DMS53 treated with DMSO at 0.1 percent for 48 hours (cell line): Measurements from ENCODE around the gene PROP1.
"Not testable (repeated sequence)": the region's sequence is repeated elsewhere in the genome, so short reads cannot be mapped to it uniquely, and the experiment has no call there.

Experiments used
- DNase-seq: peaks from one replicate; lab custom pipeline; 2025; ENCODE audit not compliant: unreplicated experiment; lab: John Stamatoyannopoulos, UW

PROP1 gene

DNA sequence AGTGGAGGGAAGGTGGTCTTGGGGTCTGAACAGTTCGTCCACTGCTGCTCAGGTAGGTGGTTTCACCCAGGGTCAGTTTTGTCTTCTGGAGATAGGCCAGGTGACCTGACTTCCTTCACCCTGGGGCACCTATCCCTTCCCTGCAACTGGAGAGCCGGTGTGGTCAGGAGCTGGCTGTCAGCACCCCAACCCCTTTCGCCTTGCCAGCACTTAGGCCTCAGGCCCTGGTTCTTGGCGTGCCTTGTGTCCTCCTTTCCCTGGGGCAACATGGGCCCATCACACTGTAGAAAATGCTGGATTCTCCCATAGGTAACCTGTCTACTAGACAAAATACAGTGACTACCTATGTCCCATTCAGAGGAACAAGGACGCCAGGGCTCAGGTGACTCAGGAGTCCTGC lies 13.1 kb downstream of the PROP1 start:
- no peak for DNase-seq

DNA sequence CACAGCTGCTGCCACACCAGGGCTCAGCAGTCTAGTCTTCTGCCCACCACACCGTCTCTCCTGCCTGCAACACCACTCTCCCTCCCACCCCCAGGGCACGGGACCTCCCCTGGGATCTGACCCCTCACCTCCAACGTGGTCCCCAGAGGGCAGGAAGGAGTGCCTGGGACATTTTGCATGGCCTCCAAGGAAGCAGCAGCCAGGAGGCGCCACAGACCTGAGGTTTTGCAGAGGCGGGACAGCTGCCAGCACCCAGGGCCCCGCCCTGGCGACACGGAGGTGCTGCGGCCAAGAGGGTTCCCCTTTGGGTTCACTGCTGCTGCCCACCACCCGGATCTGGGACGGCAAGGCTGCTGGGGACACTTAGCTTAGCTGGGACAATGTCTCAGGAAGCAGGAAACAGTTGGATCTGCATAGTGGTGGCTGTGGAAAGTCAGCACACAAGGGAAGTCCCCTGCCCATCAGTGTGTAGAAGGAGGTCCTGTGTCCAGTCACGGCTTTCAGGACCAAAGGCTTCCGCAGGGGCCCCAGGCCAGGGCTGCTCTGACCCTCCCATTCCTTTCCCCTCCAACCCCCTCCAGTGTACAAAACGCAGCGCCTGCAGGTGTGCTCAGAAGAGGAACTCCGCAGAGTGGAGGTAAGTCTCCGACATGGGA lies 13.8 kb downstream of the PROP1 start:
- DNase-seq, result peak; percentile 38

DNA sequence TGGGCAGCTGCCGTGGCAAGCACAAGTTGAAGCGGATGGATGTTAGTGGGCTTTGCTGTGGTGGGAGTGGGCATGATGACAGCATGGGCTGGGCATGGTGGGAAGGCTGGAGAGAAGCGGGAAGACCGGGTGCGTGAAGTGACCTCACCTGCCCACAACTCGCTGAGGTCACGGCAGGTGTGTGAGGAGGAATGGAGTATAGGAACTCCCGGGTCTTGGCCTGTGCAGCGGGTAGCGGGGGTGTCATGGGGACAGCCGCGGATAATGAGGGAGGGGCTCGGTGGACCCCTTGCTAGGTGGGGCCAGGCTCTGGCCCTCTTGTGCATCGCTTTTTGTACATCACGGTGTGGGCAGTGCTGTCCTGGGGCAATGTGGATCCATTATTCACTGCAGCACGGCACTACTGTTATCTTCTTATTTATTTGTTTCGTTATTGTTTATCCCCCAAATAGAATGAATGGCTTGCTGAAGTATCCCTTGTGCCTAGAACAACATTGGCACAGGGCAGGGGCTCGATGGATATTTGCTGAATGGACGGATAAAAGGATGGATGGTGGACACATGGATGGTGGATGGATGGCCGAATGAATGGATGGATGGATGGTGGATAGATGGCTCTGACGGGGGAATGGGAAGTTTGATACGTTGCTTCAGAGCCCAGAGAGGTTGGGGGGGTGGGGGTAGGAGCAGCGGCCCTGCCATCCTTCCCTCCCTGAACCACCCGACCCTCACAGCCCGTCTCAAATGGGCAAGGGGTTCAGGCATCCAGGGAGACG lies 14.6 kb downstream of the PROP1 start:
- no peak for DNase-seq

DNA sequence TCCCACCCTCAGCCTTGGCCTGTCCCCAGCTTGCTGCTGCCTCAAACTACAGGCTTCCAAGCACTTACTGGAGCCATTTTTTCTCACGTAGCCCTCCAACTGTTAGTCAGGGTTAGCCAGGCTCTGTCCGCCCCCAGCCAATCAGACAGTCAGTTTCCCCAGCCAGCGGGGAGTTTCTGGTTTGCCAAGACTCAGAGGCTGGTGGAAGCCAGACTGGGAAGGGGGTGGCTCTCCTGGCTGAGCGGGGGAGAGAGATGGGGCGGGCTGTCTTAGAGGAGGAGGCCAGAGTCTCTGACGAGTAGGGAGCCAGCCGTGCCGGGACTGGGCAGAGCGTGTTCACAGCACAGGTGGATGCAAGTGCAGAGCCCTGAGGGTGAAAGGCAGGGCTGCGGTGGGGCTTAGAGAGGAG lies 15.3 kb downstream of the PROP1 start:
- DNase-seq, result no peak

DNA sequence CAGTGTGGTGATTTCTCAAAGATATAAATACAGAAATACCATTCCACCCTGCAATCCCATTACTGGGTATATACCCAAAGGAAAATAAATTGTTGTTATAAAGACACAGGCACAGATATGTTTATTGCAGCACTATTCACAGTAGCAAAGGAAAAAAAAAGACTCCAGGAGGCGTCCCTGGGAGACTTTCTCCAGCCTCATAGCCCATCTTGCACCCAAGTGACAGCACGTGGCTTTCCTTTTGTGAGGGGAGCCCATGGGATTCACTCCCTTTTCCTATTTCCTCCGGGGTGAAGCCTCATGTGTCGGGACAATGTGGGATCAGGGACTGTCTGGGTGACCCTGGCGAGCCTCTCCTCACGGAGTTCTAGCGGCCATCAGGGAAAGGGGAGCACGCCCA lies 18.4 kb downstream of the PROP1 start:
- not testable (repeated sequence) for DNase-seq

DNA sequence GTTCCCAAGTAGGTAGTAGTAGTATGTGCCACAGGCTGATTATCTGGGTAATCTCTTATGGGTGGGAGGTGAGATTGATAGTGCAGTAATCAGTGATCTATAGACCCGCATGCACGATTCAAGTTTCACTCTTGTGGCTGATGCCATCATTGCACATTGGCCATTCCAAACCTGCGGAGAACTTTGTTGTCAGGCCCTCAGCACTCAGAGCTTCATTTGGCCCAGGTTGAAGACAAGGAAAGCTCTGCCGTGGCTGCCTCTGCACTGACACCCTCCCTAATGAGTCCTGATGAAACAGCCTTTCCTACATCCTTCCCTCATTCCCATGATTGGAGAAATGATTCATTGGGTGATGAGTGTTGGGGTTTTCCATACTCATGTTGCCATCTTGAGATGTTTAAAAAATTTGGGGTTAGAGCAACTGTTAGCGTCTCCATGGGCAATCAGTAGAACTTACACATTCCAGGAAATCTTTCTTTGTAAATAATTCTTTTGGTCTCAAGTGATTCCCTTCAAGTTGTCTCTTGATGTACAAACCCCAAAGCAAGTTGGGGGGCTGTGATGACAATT lies 22.9 kb downstream of the PROP1 start:
- no peak for DNase-seq

DNA sequence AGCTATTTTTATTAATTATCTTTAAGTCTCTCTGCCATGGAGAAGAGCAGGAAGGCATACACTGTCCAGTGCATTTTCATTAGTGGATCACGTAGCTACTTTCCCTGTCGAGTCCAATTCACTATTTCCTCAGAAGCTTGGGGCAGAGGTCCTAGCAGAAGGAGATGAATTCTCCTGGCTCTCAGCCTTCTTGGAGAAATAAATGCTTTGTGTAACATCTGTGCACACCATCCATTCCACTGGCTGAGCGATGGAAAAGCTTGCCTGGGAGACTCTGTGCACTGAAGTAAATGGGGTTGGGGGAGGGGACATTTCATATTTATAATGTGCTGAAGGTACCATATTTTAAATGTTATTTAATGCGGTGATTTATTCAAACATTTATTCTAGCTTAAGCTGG lies 23.4 kb downstream of the PROP1 start:
- no peak for DNase-seq

DNA sequence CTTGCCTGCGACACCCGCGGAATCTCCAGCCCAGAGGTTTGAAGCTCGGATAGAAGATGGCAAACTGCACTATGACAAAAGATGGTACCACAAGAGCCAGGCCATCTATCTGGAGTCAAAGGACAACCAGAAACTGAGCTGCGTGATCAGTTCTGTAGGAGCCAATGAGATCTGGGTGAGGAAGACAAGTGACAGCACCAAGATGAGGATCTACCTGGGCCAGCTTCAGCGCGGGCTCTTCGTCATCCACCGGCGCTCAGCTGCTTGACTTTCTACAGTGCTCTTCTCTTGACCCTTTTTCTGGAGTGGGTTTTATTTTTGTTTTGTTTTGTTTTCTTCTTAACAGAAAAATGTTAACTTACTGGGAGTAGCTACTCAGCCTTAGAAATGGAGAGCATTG lies 24.0 kb downstream of the PROP1 start:
- DNase-seq, result not testable (repeated sequence)

DNA sequence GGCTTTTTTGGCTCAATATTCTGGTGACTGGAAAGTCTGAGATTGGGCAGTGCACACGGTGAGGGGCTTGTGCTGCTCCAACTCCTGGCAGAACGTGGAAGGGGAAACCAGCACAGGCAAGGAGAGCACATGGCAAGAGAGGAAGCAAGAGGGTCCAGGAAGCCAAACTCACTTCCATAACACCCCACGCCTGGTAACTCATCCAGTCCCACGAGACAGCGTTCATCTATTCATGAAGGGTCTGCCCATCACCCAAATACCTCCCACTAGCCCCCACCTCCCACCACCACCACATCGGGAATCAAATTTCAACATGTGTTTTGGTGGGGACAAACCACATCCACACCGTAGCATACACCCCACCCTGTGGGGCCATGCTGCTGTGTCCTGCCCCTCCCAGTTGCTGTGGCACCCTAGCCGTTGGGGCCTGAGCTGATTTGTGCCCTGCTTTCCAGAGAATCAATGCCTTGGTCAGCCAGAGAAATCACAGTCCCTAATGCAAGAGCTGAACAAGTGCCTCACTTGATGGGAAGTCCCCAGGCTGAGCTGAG lies 27.3 kb downstream of the PROP1 start:
- no peak for DNase-seq

DNA sequence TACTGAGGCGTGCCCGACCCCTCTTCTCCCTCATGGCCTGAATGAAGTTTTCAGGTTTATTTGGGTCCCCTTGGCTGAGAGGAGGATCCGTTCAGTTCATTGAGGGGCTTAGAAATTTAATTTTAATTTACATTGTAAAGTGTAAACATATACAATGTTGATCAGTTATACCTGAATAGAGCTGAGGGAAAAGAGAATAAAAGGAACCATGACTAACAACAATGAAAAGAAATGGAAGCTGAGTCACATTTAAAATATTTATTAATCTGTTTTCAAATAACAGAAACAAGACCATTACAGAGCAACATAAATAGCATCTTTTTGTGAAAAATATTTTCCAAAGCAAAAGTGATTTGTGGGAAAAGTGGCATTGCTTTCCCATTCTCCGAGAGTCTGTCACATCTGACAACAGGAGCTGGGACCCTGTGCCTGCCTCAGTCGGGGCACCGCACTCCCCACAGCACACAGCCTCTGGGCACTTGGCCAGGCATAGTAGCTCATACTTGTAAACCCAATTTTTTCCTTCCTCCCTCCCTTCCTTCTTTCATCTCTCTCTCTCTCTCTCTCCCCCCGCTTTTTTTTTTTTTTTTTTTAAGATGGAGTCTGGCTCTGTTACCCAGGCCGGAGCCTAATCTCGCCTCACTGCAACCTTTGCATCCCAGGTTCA lies 28.7 kb downstream of the PROP1 start:
- no peak for DNase-seq

DNA sequence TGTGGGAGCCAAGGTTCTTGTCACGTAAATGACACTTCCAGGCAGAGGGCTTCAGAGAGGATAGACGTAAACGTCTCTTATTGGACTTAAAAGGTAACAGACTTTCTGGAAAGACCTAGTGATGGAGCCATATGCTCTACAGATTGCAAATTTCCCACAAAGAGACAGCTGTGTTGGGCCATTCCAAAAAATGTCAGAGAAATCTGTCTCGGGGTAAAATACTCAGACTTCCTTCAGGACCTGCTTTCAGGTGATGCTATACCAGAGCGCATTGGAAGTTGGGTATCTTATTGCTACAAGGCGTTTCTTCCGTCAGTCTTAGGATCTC lies 29.2 kb downstream of the PROP1 start:
- DNase-seq, result no peak

DNA sequence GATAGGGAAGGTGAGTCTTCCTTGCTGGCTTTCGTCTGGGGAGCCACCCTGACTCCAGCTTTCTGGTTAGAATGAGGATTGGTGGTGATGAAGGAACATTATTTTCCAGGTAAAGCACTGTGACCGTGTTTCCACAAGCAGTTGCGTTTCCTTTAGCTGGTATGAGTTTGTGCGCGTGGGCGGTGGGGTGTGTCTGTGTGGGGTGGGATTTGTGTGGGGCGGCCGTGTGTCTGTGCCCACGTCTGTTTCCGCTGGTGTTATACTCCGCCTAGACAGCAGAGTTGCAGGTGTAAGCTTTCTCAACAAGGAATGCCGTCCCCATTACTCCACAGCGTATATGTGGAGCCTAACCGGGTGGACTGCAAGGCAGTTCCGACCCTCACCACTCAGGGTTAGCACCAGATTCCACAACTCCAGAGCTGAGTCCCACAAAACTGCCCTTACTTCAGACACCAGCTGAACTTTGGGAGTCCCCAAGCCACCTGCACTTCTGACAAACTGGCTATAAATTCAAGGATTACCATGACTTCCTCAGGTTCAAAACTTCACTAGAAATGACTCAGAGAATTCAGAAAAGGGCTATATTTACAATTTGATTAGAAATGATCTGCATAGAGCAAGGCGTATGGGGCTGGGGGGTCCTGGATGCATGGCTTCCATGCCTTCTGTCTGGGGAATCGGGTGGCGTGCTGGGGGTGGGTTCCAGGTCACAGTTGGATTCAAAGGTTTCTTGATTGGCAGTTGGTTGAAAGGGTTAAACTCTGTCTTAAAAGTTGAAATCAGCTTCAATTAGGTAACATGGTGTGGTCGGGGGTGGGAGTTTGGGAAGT lies 29.8 kb downstream of the PROP1 start:
- DNase-seq, result no peak

DNA sequence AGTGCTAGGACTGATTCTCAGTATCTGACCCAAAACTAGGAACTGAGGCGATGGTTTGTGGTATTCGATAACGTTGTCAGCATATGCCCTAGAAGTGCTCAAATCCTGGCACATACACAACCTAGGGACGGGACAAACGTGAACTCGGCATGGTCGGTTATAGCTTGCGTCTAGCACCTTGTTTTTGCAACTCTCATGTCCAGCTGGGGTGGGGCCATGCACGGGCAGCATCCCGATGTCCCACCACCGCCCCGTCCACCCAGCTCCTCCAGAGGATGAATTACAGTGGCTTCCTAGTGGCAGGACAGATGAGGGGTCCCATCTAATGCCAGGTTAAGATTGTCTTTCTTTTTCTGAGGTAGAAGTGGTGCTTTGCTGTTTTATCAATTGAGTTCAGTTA lies 31.6 kb downstream of the PROP1 start:
- no peak for DNase-seq

DNA sequence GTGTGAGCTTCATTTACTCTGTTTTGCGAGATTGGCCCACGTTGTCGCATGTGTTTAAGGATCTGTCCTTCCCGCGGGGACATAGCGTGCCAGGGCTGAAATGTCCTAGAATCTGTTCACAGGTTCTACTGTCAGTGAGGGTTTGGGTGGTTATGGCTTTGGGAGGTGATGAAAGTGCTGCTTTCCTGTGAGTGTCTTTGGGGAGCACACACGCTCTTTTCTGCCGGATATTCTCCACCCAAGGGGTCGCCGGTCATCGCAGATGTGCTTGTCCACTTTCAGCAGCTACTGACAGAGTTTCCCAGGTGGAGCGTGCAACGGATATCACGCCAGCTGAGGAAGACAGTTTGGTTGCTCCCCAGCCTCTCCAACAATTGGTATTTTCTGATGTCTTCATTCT lies 32.1 kb downstream of the PROP1 start:
- DNase-seq, result no peak

DNA sequence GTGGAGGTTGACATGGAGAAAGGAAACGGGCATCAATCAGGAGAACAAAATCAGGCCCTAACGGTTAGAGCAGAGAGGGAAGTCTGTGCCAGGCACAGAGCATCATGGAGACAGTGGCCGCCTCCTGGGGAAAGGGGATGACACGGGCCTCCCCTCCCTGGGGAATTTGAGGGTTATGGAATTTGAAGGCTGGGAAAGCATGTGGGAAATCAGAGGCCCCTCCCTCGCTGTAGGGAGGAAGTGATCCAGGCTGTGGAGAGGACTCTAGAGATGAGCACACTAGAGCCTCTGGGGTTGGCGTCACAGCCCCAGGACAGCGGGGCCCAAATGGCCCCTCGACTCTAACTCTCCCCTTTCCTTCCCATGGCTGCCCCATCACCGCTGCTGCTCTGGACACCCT lies 36.7 kb downstream of the PROP1 start:
- no peak for DNase-seq

DNA sequence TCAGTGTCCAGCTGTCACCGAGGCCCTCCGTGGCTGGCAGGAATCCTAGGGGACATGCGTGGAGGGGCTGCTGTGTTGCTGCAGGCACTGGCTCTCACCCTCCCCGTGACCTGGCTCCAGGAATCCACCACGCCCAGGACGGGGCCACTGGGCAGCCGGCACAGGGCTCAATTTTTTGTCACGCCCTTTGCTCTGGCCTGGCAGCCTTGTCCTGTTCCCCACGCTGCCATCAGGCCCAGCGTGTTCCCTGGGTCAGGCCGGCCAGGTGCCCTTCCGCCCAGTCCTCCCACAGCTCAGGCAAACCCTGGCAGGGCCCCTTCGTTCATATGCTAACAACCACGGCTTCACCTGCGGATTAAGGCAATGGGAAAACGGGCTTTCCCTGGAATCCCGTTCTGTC lies 37.3 kb downstream of the PROP1 start:
- DNase-seq, result no peak

DNA sequence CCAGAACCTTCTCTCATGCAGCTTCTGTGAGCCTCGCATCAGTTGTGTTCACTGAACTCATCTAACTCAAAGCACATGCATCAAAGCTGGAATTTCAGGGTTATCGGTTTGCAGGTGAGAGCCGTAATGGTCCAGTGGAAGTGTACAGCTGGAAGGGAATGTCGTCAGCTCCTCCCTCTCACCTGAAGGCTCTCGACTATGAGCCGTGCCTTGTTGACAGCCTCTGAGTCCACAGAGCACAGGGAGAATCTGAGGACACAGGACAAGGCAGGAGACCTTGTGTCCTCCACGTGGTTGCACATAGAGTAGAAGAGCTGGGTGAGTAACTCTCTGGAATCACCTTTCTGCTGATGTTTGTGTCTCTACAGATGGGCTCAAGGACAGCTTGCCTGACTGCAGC lies 38.8 kb downstream of the PROP1 start:
- peak; percentile 62 for DNase-seq

DNA sequence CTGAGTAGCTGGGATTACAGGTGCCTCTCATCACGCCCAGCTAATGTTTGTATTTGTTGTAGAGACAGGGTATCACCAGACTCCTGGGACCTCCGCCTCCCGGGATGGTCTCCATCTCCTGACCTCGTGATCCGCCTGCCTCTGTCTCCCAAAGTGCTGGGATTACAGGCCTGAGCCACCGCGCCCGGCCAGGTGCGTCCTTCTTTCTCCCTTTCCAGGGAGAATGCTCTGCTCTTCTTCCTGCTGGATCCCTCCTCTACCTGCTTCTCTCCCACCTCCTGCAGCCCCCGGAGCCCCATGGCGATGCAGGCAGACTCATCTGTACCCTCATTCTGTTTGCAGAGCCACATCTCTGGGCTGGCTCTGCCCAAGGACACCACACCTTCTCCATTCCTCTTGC lies 42.9 kb downstream of the PROP1 start:
- not testable (repeated sequence) for DNase-seq

DNA sequence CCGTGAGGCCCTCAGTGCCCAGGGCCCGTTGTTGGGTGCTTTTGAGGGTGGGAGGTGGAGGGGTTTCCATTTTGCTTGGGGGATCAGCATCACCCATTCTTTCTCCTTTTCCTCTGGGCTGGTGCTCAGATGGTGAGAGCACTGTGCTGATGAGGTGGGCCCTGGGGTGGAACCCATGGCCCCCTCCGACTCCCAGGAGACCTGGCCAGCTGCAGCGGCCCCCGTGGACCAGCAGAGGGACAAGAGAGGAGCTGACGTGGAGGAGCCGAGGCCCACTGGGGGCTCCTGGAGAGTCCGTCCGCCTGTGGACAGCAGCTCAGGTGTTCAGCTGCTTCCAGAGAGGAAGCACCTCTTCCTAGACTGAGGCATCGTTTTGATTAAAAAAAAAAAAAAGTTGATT lies 46.4 kb downstream of the PROP1 start:
- DNase-seq, result not testable (repeated sequence)

DNA sequence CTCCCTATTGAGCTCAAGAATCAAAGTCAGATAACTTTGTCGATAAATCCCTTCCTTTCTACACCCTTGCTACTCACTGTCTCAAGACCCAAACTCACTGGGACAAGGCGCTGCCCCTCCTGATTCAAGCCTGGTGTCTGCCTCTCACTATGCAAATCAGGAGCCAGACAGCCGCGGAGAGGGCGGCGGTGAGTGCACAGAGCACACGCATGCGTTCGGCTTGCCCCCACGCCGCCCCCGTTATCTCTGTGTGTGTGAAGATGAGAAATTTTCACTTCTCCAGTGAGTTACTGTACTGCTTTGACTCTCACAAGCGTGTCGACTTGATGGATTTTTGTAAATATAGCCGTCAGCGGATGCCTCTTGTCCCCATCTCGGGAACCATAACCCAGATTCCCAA lies 47.0 kb downstream of the PROP1 start:
- DNase-seq, result not testable (repeated sequence)

DNA sequence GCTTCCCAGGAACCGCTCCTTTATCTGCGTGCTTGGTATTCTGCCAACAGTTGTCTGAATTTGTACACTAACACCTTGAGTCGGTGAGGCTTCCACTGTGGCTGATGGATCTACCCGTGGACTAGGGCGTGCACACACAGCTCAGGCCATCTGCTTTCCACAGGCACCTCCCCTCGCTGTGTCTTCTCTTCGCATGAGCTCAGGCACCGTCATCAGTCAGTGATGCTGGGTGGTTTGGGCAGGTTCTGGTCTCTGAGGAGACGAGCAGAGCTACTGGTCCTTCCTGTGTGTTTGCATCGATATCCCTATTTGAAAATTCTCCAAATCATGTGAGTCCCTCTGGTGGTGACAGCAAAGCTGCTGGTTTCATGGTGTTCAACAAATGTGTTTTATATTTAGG lies 48.1 kb downstream of the PROP1 start:
- DNase-seq, result not testable (repeated sequence)
